CD4-positive, alpha-beta T cell treated with Interleukin-15 for 4 hours (primary cell): ENCODE data around the gene ADGRE3.

Experiments used
- DNase-seq: peaks from one replicate; pipeline ENCODE4 v3.0.0-alpha.2; 2020; ENCODE audit warnings: low spot score

The ADGRE3 gene, protein sequence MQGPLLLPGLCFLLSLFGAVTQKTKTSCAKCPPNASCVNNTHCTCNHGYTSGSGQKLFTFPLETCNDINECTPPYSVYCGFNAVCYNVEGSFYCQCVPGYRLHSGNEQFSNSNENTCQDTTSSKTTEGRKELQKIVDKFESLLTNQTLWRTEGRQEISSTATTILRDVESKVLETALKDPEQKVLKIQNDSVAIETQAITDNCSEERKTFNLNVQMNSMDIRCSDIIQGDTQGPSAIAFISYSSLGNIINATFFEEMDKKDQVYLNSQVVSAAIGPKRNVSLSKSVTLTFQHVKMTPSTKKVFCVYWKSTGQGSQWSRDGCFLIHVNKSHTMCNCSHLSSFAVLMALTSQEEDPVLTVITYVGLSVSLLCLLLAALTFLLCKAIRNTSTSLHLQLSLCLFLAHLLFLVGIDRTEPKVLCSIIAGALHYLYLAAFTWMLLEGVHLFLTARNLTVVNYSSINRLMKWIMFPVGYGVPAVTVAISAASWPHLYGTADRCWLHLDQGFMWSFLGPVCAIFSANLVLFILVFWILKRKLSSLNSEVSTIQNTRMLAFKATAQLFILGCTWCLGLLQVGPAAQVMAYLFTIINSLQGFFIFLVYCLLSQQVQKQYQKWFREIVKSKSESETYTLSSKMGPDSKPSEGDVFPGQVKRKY

DNA sequence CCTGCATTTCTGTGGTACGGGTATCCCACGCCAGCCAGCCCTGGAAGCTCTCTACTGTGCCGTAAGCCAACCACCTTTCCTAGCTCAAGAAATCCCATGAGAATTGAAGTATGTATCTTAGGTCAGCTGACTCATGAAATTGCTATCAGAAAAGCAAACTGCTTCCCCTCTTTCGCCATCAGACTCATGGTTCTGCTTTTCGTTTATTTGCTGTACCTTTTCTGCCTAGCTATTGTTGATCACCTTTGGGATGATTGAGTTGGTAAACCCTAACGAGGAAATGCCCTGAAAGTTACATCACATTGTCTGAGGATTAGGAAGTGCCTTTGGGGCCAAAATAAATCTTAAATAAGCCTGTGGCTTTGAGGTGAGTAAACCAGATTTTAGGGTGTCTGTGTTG, at the start of gene ADGRE3:
ADGRE3 (minus strand) TSS at position 81 of the 400 bp plus-strand sequence; CDS start at position 7, 74 bp downstream.
- DNase-seq = no peak

DNA sequence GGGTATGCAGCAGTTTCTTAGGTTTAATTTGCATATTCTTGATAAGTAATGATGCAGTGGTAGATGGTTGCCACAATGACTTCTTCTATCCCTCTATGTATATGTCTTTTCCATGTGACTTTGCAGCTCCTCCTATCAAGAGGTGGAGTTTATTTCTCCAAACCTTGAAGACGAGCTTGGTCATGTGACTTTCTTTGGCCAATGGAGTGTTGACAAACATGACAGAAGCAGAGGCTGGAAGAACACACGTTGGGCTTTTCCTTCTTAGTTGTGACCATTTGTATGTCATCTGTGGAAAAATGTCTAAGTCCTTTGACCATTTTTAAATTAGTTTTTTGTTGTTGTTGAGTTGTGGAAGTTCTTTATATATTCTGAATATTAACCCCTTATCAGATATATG, 47.5 kb upstream of the ADGRE3 start:
- DNase-seq = no peak

DNA sequence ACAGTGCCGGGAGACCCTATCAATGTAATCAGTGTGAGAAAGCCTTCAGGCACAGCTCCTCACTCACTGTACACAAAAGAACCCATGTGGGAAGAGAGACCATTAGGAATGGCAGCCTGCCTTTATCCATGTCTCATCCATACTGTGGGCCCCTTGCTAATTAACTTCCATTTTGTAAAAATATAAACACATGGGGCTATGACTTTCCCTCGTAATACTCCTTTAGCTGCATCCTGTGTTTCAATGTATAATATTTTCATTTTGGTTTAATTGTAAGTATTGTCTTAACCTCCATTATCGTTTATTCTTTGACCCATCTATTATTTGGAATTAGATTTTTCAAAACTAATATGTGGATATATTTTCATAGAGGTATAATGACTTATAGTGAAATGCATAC, 44.5 kb upstream of the ADGRE3 start:
- no peak for DNase-seq

DNA sequence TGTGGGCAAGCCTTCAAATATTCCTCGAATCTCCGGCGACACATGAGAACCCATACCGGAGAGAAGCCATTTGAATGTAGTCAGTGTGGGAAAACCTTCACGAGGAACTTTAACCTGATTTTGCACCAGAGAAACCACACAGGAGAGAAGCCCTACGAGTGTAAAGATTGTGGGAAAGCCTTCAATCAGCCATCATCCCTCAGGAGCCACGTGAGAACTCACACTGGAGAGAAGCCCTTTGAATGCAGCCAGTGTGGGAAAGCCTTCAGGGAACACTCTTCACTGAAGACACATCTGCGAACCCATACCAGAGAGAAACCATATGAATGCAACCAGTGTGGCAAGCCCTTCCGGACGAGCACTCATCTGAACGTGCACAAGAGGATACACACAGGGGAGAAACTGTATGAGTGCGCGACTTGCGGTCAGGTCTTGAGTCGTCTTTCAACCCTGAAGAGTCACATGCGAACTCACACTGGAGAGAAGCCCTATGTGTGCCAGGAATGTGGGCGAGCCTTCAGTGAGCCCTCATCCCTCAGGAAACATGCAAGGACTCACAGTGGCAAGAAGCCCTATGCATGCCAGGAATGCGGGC, 44.0 kb upstream of the ADGRE3 start:
- no peak for DNase-seq

DNA sequence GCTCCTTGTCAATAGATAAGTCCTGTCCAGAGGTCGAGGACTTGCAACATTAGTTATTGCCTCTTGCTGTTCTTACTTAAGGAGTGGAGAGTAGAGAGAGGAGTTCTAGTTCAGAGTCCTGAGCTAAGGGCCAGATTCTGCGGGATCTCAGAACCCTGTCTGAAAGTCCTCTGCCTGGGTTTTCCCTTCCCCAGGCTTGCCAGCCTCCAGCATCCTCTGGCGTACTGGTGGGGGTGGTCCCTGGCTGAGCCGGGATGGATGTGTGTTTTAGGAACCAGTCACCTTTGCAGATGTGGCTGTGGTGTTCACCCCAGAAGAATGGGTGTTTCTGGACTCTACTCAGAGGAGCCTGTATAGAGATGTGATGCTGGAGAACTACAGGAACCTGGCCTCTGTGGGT, 41.2 kb upstream of the ADGRE3 start:
- DNase-seq = no peak

DNA sequence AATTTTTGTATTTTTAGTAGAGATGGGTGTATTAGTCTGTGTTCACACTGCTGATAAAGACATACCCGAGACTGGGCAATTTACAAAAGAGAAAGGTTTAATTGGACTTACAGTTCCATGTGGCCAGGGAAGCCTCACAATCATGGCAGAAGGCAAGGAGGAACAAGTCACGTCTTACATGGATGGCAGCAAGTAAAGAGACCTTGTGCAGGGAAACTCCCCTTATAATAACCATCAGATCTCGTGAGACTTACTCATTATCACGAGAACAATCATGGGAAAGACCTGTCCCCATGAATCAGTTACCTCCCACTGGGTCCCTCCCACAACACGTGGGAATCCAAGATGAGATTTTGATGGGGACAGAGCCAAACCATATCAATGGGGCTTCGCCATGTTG, 29.8 kb upstream of the ADGRE3 start:
- no peak for DNase-seq

DNA sequence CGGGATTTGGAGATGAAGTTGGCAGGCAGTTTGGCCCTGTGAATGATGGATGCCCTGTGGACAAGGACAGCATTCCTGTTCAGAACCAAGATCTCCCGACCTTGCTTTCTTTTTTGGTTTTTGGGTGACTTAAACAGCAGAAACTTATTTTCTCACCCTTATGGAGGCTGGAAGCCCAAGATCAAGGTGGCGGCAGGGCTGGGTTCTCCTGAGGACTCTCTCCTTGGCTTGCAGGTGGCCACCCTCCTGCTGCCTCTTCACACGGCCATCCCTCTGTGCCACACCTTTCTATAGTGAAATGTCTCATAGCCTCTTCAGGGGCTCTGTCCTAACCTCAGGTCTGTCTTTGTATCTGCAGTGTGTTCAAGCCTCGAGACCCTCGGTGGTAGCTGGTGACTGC, 29.2 kb upstream of the ADGRE3 start:
- DNase-seq = no peak

DNA sequence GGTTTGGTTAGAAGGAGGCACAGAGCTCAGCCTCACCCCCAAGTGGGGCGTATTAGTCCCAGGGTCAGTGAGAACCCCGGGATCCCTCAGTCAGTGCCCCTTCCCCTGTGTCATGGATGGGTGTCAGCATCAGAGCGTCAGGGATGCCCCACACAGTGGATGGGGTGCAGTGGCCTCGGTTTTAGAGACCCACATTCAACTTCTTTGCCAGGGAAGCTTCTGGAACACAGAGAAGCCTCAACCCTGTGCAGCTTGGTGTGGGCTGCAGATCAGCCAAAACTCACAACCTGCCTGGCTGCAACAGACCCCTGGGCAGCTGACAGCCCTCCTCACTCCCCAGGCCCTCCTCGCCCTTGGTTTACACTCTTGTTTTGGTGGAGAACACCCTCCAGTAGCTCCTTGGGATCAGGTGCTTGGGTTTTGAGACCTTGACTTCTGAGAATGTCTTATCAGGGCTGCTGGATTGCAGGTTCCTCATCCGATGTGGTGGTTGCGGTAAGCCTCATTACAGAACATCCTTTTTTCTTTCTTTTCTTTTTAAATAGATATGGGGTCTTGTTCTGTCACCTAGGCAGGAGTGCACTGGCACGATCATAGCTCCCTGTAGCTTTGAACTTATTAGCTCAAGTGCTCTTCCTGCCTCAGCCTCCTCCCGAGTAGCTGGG, 26.2 kb upstream of the ADGRE3 start:
- no peak for DNase-seq

DNA sequence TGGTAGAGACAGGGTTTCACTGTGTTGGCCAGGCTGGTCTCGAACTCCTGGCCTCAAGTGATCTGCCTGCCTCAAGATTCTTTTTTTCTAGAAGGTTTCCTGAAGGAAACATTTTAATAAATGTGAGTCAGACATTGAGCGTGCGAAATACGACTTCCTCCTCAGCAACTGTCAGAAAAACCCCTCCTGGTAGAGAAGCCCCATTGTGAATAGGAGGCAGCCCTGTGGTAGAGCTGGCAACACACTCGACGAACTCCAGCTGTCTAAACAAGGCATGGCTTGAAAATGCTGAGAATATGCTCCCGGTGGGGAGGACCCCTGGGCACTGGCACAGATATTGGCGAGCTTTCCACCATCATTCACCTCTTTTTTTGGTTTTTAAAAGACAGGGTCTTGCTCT, 25.0 kb upstream of the ADGRE3 start:
- DNase-seq = no peak

DNA sequence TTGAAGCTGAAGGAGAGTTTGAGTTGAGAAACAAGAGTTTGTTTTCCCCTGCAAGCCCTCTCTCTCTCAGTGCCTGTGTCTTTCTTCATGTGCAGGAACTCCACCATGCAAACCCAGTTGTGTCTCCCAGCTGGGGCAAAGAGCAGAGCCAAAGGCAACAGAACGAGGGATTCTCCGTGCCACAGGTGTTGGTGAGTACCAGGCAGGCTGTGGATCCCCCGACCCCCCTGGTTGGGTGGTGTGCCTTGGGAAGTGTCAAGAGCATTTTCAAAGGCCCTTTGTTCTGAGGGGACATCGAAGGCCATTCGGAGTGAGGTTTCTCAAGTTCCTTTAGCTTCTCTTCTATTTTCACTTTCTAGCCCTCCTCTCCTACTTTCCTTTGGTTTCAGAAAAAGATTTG, 20.8 kb upstream of the ADGRE3 start:
- DNase-seq = no peak

DNA sequence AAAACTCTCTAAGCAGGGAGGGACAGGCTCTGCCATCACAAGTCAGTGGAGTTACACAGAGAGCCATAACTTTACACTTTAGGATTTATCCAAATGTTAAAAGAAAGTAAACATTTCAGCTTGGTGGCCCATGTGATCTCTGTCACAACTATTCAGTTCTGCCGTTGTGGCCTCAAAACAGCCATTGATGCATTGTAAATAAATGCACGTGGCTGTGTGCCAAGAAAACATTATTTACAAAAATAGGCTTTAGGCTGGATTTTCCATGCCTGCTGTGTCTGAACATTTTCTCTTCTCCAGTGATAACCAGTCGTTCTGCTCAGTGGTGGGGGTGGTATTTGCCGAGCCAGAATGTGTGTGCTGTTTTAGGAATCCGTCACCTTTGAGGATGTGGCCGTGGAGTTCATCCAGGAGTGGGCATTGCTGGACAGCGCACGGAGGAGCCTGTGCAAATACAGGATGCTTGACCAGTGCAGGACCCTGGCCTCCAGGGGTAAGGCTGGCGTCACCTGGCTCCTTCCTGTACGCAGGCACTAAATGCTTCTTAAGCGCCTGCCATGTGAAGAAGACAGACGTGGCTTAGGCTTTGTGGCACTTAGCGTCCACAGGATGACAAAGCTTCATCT, 20.1 kb upstream of the ADGRE3 start:
- no peak for DNase-seq

DNA sequence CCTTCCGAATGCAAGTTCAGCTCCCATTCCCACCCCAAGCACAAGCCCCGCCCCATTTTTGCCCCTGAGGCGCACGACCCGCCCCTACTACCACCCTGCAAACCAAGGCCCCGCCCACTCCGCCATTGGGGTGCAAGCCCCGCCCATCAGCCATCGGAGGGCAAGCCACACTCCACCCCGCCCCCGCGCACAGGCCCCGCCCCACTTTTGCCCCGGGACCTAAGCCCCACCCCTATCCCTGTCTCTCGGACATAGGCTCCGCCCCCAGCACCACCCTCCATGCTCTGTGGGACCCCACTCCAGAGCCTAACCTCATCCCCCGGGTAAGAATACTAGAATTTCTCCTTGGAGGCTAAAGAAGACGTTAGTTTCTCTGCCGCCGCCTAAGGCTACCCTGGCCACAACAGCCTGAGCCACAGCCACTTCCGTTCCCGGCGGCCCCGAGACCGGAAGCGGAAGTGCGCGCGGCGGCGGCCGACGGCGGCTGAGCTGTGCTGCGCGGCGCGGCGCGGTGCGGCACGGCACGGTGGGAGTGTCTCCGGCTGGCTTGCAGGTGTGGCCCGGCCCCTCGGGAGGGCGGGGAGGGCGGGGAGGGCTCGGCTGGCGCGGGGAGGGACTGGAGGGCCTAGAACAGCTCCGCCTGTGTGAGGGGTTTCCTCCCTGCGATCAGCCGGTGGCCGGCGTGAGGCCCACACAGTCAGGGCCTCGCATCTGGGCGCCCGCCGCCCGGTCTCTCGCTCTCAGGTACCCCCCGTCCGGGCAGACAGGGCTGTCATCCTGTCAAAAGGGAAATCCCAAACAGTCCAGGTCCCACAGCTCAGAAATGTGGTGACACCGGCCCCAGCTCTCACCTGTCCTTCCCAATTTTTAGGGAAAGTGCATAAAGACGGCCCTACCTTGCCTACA, 15.2 kb upstream of the ADGRE3 start, which contains the start of gene ZNF333:
ZNF333 (plus strand) TSS at position 451 of the 906 bp plus-strand sequence. CDS start 3,444 bp downstream, outside the sequence.
- DNase-seq = peak; percentile 96

DNA sequence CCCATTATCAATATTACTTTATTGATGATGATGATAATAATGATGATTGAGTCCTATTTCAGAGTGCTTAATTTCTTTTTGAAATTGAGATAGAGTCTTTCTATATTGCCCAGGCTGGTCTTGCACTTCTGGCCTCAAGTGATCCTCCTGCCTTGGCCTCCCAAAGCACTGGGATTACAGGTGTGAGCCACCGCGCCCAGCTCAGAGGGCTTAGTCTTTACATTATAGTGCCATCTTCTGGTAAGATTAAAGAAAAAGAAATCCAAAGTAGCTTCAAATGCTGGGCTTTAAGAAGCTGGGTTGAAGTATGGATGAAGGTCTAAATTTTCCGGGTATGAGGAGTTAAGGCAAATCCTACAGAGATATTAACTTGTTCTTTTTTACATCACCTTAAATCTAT, 11.8 kb upstream of the ADGRE3 start:
- DNase-seq = peak; percentile 40

DNA sequence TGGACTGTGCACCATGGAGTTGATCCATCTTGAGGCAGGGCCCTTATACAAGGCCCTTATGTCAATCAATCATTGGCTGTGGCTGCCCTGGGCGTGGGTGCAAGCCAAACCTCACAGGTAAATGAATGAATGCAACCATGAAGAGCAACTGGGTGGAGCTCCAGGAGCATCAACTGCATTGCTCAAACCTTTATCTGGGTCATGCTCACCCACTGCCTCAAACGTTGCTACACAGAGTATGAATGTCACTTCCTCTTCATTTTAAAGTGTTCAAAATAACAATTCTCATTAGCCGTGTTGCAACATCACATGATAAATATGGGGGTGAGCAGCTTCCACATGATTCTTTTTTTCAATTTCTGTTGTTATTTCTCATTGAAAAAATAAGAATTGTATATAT, 8.8 kb upstream of the ADGRE3 start:
- DNase-seq = peak; percentile 16

DNA sequence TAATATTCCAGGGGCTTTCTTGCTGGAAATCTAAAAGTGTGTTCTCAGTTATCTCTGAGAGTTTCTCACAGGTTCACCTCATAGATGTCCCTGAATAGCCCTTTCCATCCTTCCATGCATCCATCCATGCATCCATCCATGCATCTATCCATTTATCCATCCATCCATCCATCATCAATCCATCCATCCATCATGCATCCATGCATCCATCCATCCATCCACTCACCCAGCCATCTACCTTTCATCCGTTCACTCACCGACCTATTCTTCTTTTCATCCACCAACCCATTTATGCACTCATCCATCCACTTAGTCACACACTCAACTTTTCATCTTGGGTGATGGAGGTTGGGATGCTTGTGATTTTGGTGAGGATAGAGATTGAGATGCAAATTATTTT, 7.4 kb upstream of the ADGRE3 start:
- no peak for DNase-seq

DNA sequence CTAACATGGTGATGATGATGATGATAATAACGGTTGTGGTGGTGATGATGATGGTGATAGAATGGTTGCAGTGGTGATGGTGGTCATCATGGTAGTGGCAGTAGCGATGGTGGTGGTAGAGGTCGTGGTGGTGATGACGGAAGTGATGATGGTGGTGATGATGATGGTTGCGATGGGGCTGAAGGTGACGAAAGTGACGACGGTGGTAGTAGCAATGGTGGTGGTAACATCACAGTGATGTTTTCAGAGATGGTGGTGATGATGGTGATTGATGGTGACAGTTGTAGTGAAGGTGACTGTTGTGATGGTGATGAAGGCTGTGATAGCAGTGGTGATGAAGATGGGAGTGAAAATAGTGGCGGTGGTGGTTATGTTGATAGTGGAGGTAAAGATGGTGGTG, 3.6 kb upstream of the ADGRE3 start:
- no peak for DNase-seq

DNA sequence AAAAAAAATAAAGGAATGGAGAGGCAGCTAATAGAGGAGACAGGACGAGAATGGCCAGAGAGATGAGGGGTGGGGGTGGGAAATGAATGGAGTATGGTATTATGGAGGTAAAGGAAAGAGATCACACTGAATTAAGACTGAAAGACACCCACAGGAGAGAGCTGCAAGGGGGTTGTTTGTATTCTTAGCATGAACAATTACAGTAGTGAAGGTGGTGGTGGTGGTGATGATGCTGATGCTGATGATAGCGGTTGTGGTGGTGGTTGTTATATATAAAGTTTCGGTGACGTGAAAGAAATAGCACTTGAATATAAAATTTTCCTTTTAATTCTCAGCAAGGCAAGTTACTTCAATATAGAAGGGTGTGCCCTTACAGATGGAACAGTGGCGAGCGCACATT, 2.8 kb upstream of the ADGRE3 start:
- DNase-seq = no peak

DNA sequence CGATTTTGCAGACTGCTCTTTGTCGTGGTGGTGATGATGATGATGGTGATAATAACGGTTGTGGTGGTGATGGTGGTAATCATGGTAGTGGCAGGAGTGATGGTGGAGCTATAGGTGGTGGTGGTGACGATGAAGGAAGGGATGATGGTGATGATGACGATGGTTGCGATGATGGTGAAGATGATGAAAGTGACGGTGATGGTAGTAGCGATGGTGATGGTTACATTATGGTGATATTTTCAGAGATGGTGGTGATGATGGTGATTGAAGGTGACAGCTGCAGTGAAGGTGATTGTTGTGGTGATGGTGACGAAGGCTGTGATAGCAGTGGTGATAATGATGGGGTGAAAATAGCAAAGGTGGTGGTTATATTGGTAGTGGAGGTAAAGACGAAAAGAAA, 2.1 kb upstream of the ADGRE3 start:
- no peak for DNase-seq

DNA sequence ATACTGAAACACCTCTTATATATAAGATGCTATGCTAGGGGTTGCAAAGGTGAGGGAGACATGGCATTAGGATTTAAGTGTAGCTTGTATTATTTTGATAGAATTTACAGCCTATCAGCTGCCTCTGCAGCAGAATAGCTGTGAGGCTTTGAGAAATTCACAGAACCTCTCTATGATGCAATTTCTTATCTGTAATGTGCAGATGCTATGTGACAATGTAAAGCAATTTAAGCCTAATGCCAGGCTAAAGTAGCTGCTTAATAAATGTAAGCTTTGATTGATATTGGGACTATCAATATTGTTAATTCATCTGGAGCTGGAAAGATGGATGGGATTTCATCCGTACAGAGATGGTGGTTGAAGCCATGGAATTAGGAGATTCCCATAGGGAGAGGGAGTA, 1.6 kb downstream of the ADGRE3 start:
- no peak for DNase-seq

DNA sequence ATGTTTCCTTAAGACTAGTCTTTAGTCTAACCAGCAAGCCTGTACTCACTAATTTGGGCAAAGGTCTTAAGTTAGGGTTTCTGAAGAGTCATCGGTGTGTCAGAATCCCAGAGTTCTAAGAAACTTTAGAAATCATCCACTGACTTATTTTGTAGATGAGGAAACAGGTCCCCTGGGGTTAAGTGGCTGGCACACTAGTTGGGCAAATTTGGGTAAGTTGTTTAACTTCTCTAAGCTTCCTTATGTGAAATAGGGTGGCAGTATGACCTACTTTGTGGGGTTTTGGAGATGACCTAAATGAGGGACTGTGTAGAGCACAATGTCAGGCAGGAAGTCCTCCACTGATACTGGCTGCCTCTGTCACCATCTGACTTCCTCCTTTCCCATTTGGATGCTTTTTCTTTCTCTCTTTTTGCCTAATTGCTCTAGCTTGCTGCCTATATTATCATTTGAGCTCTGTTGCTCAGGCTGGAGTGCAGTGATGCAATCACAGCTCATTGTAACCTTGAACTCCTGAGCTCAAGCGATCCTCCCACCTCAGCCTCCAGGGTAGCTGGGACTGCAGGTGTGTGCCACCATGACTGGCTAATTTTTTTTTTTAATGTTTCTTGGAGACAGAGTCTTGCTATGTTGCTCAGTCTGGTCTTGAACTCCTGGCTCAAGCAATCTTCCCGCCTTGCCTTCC, 2.3 kb downstream of the ADGRE3 start:
- peak; percentile 3 for DNase-seq

DNA sequence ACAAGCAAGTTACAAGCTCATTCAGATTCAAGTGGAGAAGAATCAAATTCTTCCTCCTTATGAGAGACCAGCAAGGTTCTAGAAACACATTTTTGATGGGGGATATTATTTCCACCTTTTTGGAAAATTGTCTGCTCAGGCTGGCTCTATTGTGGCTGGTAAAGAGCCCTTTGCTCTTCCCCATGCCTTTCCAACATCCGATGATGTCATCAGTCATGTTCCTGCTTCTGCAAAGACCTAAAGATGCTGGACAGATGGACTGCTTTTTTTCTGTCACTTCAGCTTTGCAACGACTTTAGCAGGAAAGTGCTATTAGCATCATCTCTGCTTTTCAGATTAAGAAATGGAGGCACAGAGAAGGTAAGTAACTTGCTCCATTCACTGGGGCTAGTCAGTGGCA, 4.2 kb downstream of the ADGRE3 start:
- DNase-seq = no peak
